Stimulated activated naive B cell treated with anti-CD40 and anti-IgM and Interleukin-4, amounts not matched to agents 10 μg/mL and 1 μg/mL and 100 μg/mL, for 72 hours (primary cell): ENCODE measurements around the gene MT4.

Experiments
- ATAC-seq, 2 donors: fragments of 150-1000 bp; cut with Tn5 transposase; replicated peaks; 2 replicates each; pipeline ENCODE4 v1.10.0; 2021; ENCODE audit warnings: moderate library complexity in 1 of 2
- DNase-seq: peaks from one replicate; pipeline ENCODE4 v3.0.0; 2021
- H3K27ac Mint-ChIP-seq: one replicate; pipeline ENCODE4 v1.8.0; 2022; ENCODE audit warnings: mild to moderate bottlenecking, mixed read lengths
- H3K27me3 Mint-ChIP-seq, 2 donors: one replicate each; pipeline ENCODE4 v1.8.0; 2022; ENCODE audit warnings: mixed read lengths in 2 of 2
- H3K36me3 Mint-ChIP-seq, 2 donors: one replicate each; pipeline ENCODE4 v1.8.0; 2022; ENCODE audit warnings: mixed read lengths in 2 of 2, mild to moderate bottlenecking in 1 of 2
- H3K4me1 Mint-ChIP-seq, 2 donors: one replicate each; pipeline ENCODE4 v1.8.0; 2022; ENCODE audit warnings: mixed read lengths in 2 of 2, mild to moderate bottlenecking in 1 of 2
- H3K4me3 Mint-ChIP-seq, 2 donors: one replicate each; pipeline ENCODE4 v1.8.0; 2022; ENCODE audit warnings: mild to moderate bottlenecking in 2 of 2, mixed read lengths in 2 of 2, moderate library complexity in 1 of 2
- H3K9me3 Mint-ChIP-seq, 2 donors: one replicate each; pipeline ENCODE4 v1.8.0; 2022; ENCODE audit warnings: mixed read lengths in 2 of 2, mild to moderate bottlenecking in 1 of 2

The MT4 gene

DNA sequence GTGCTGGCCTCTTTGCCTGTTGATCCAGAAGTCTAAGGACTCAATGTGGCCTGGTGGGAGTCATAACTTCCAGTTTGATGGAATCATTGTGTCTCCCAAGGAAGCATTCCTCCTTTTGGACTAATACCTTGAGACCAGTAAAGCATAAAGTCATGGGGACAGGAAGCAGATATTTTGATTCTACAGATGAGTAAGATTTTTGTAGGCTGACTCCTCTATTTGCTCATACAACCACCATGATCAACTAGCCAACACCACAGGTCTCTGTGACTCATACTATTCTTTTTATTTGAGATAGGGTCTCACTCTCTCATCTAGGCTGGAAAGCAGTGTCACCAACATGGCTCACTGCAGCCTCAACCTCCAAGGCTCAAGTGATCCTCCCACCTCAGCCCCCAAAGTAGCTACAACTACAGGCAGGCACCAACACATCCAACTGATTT is 49.7 kb downstream of the MT4 start:
- Mint-ChIP-seq H3K9me3 (no peaks in the 10 kb centered on the region), H3K4me1 (peaks cover 20 to 33% of the 10 kb centered on the region in 2 donors), H3K4me3 (no peak overlapping the region), H3K36me3 (no peaks in the 10 kb centered on the region), H3K27ac (no peak overlapping the region), H3K27me3 (peaks cover 27 to 40% of the 10 kb centered on the region in 2 donors)
- ATAC-seq (peak in 1 of 2 donors; percentile 24), DNase-seq (no peak)

DNA sequence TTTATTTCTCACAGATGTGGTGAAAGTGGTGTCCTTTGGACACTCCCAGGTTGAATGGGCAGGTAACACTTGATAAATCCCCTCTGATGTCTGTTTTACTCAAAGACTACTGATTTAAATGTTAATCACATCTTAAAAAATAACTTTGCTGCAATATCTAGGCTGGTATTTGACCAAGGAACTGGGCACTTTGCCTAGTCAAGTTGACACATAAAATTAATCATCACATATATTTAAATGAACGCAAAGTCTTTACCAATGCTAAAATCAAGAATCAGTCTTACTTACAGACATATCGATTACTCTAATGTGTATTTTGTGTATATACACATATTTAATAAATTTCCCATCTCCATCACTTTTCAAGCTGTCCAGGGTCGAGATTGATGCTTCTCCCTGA is 50.5 kb downstream of the MT4 start:
- Mint-ChIP-seq H3K4me3 (no peak overlapping the region), H3K27me3 (peaks cover 33 to 45% of the 10 kb centered on the region in 2 donors), H3K36me3 (no peaks in the 10 kb centered on the region), H3K4me1 (peaks cover 16 to 25% of the 10 kb centered on the region in 2 donors), H3K9me3 (no peaks in the 10 kb centered on the region), H3K27ac (no peak overlapping the region)
- ATAC-seq, result no peak
- DNase-seq, result no peak

DNA sequence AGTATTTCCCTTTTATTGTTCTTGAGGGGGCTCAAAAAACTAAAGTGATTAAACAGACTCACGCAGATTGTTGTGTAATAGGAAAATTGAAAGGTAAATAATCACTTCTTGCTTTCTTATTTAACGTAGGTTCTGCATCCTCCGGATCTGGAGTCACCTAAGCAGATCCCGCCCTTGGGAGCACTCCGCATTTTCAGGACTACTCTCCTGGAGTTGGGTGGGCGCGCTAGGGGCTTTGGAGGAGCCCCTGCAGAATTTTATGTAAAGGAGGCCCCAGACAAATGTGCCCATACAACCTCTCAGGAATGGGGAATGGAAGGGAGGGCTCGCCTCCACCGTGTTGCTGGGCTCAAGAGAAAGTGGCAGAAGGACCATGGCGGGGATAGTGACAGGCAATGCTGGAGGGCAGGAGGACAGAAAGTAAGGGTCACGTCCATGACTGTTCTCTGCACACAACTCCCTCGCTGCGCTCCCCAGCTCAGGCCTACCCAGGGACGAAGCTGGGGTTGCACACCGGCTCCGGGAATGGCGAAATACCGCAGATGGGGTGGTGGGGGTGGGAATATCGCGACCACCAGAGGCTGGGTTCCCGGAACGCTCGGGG is 51.8 kb downstream of the MT4 start:
- H3K36me3 Mint-ChIP-seq, result no peaks in the 10 kb centered on the region
- H3K4me3 Mint-ChIP-seq, result peak overlapping the region; percentile 61 to 72
- DNase-seq, result no peak
- no peak for ATAC-seq
- no peaks in the 10 kb centered on the region for H3K9me3 Mint-ChIP-seq
- H3K4me1 Mint-ChIP-seq, result peaks cover 6 to 13% of the 10 kb centered on the region in 2 donors
- no peak overlapping the region for H3K27ac Mint-ChIP-seq
- peaks cover 41 to 55% of the 10 kb centered on the region in 2 donors for H3K27me3 Mint-ChIP-seq

DNA sequence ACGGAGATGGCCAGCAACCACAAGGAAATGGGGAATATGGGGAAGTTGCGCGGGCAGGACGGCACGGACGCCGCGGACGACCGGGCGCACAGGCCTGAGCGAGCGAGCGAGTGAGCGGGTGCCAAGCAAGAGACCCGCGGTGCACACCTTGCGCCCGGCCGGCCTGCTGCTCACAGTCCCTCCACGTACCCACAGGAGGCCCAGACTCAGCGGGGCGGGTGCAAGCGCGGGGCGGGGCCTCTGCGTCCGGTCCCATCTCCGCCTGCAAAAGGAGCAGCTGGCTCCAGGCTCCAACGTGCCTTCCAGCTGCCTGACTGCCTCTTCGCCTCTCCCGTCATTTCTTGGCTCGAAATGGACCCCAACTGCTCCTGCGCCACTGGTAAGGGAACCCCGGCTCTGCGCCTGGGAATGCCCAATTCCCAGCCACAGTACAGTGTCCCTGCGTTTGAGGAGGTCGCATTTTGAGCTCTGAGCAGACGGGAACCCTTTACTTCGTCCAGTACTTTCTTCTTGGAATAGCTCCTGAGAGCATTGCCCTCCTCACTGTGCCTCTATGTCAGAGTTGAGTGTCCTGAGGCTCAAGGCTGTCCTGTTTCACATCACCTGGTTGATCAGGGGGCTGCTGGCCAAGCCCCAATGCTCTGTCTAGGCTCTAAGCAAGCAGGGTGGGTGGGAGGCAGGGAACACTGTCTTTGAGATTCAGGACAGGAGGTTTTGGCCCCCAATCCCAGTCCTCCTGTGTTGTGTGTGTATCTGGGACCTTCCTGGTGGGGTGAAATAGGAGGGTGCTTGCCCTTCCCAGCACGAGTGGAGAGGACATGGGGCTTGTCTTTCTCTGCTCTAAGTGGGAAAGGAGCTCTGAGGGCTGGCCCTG is 52.6 kb downstream of the MT4 start:
- no peaks in the 10 kb centered on the region for H3K36me3 Mint-ChIP-seq
- H3K4me1 Mint-ChIP-seq, result peaks cover 6 to 13% of the 10 kb centered on the region in 2 donors
- H3K27me3 Mint-ChIP-seq, result peaks cover 43 to 62% of the 10 kb centered on the region in 2 donors
- H3K9me3 Mint-ChIP-seq, result no peaks in the 10 kb centered on the region
- DNase-seq, result no peak
- peak; percentile 60 to 68 for ATAC-seq
- peak overlapping the region; percentile 61 to 72 for H3K4me3 Mint-ChIP-seq
- H3K27ac Mint-ChIP-seq, result no peak overlapping the region

DNA sequence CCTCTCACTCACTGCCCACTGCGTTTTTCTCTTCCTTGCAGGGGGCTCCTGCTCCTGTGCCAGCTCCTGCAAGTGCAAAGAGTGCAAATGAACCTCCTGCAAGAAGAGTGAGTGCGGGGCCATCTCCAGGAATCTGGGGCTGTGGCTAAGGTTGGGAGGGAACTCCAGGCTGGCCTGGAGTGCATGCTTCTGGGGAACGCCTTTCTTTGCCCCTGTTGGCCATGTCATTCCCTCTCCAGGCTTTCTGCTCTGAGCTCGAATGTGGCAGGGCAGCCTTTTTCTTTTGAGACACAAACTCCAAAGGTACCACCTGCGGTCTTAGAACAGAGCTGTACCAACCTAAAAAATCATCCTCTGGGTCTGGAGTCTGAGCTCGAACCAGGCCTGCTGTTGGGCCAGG is 53.3 kb downstream of the MT4 start:
- Mint-ChIP-seq H3K27me3 (peaks cover 49 to 68% of the 10 kb centered on the region in 2 donors), H3K4me1 (peaks cover 6 to 13% of the 10 kb centered on the region in 2 donors), H3K4me3 (no peak overlapping the region), H3K9me3 (no peaks in the 10 kb centered on the region), H3K27ac (no peak overlapping the region), H3K36me3 (no peaks in the 10 kb centered on the region)
- no peak for DNase-seq
- no peak for ATAC-seq
